Kidney (tissue), 14 donors: Measurements from ENCODE around the gene CTNNAL1. TPM values are rescaled to one million over a fixed set of nuclear protein-coding genes. Genes with fewer than 3 reads are reported as not detected.

Source experiments
- DNase-seq, 5 donors: peaks; one replicate each; pipeline ENCODE4 v3.0.0-alpha.2; 2013 to 2020
- FAIRE-seq: peaks from 2 replicates; lab custom pipeline; 2012; peaks lifted over from hg19 to GRCh38; lab: Jason Lieb, UNC
- H3K27ac ChIP-seq, 2 donors: one replicate each; pipeline ENCODE4 v1.7.0; 2013; ENCODE audit warnings: low read depth in 2 of 2, low read length in 2 of 2, inconsistent platforms in 1 of 2
- H3K27me3 ChIP-seq: one replicate; pipeline ENCODE4 v1.7.1; 2013; ENCODE audit warnings: low read length, inconsistent platforms; ENCODE audit not compliant: control insufficient read depth, insufficient read depth
- H3K36me3 ChIP-seq, 3 donors: one replicate each; pipeline versions ENCODE4 v1.7.0 to v1.7.1; 2013; ENCODE audit warnings: low read length in 3 of 3, control low read depth in 1 of 3, inconsistent platforms in 1 of 3; ENCODE audit not compliant: insufficient read depth in 3 of 3, control insufficient read depth in 2 of 3
- H3K4me1 ChIP-seq, 3 donors: one replicate each; pipeline versions ENCODE4 v1.7.0 to v1.7.1; 2013; ENCODE audit warnings: low read length in 3 of 3, inconsistent platforms in 1 of 3, low read depth in 1 of 3; ENCODE audit not compliant: control insufficient read depth in 2 of 3, insufficient read depth in 2 of 3
- H3K4me3 ChIP-seq, 3 donors: one replicate each; pipeline versions ENCODE4 v1.7.0 to v1.8.1; 2013; ENCODE audit warnings: low read length in 3 of 3, control low read depth in 1 of 3, inconsistent platforms in 1 of 3
- H3K9ac ChIP-seq, 3 donors: one replicate each; pipeline versions ENCODE4 v1.7.0 to v1.7.1; 2013; ENCODE audit warnings: low read length in 3 of 3, control low read depth in 1 of 3, inconsistent platforms in 1 of 3
- H3K9me3 ChIP-seq, 3 donors: one replicate each; pipeline versions ENCODE4 v1.7.0 to v1.7.1; 2013; ENCODE audit warnings: low read length in 3 of 3, control low read depth in 1 of 3, inconsistent platforms in 1 of 3; ENCODE audit not compliant: control insufficient read depth in 2 of 3, insufficient read depth in 1 of 3
- intact Hi-C: fragments of 100-400 bp; cut with DNase I; formaldehyde crosslinking; loops from one replicate; pipeline ENCODE4 v1.11.1; 2022
- polyA plus RNA-seq: library from polyadenylated mRNA; stranded (reverse); fragments of 350-450 nt; fragmentation: Illumina TruSeq; extraction: RNeasy Lipid Tissue Mini Kit (QIAGEN cat#74804); gene quantifications from one replicate; pipeline ENCODE4 v1.2.3, GENCODE V29; 2014; ENCODE audit warnings: low read depth, low replicate concordance; ENCODE audit not compliant: insufficient read depth
- total RNA-seq: library from RNA; stranded (reverse); fragmentation: NEBNext Ultra II Directional; extraction: Animal tissue kit (Norgen Biotek cat#: 25700); gene quantifications from one replicate; pipeline ENCODE4 v1.2.1, GENCODE V29; 2021
- TF ChIP-seq, protein P1 (sequence below): IDR thresholded peaks from 3 replicates; pipeline ENCODE4 v1.5.1; 2012; ENCODE audit warnings: mild to moderate bottlenecking, moderate library complexity, borderline replicate concordance; ENCODE audit not compliant: insufficient read depth; ENCODE audit errors: extremely low read depth
- donor health status: control.
- donor health status: control.
- donor health status: control.
- donor health status: control.
- donor health status: control.
- donor health status: DM: yes; HTN: yes; CAD: no.
- donor health status: Normal renal cell carcinoma (clear cell type).

CTNNAL1 gene
- total and polyA plus RNA-seq, 2 donors from 2014 or later = 38.6 to 54.8 TPM

- intact Hi-C loops = no loop called here
- FAIRE-seq = no peak
Measured at GRCh38 chr9:108934323-108934893, 78.9 kb downstream of the CTNNAL1 start, which contains the start of gene ABITRAM. TSS of gene ABITRAM (plus strand) at chr9:108934400. CDS start at chr9:108934487, 87 bp downstream.

GRCh38 chr9:108933718-108934322 is 79.5 kb downstream of the CTNNAL1 start, which contains the start of gene ELP1:
TSS of gene ELP1 (minus strand) at chr9:108934124. CDS start at chr9:108931146, 2,978 bp downstream.
- Histone ChIP-seq H3K4me1 (peaks cover 8 to 10% (median 9%) of the 10 kb centered on the region in 3 donors), H3K27ac (peak within 1 kb of the TSS; percentile 85 to 95), H3K36me3 (peaks cover under 1 to 3% (median 3%) of the 10 kb centered on the region in 3 donors), H3K4me3 (peak within 1 kb of the TSS; percentile 85 to 100 (median 99)), H3K9me3 (no peaks in the 10 kb centered on the region), H3K9ac (peak within 1 kb of the TSS; percentile 92 to 98 (median 95)), H3K27me3 (no peaks in the 10 kb centered on the region)
- intact Hi-C loops = no loop called here
- TF ChIP-seq, protein P1, sequence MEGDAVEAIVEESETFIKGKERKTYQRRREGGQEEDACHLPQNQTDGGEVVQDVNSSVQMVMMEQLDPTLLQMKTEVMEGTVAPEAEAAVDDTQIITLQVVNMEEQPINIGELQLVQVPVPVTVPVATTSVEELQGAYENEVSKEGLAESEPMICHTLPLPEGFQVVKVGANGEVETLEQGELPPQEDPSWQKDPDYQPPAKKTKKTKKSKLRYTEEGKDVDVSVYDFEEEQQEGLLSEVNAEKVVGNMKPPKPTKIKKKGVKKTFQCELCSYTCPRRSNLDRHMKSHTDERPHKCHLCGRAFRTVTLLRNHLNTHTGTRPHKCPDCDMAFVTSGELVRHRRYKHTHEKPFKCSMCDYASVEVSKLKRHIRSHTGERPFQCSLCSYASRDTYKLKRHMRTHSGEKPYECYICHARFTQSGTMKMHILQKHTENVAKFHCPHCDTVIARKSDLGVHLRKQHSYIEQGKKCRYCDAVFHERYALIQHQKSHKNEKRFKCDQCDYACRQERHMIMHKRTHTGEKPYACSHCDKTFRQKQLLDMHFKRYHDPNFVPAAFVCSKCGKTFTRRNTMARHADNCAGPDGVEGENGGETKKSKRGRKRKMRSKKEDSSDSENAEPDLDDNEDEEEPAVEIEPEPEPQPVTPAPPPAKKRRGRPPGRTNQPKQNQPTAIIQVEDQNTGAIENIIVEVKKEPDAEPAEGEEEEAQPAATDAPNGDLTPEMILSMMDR = no peak
- FAIRE-seq (no peak), DNase-seq (peak; percentile 95 to 98 (median 97))

More at GRCh38 chr9:108934323-108934893, 78.9 kb downstream of the CTNNAL1 start, which contains the start of gene ABITRAM:
- Histone ChIP-seq H3K4me1 (peaks cover 8 to 10% (median 9%) of the 10 kb centered on the region in 3 donors), H3K4me3 (peak within 1 kb of the TSS; percentile 85 to 100 (median 99)), H3K9ac (peak within 1 kb of the TSS; percentile 92 to 98 (median 95)), H3K36me3 (peaks cover 0 to 2% (median 1%) of the 10 kb centered on the region in 3 donors), H3K9me3 (no peaks in the 10 kb centered on the region), H3K27me3 (no peaks in the 10 kb centered on the region), H3K27ac (peak within 1 kb of the TSS; percentile 85 to 95)
- TF ChIP-seq, protein P1 = no peak
- DNase-seq = peak in 3 of 5 donors; percentile 93 to 95 (median 93)

DNA sequence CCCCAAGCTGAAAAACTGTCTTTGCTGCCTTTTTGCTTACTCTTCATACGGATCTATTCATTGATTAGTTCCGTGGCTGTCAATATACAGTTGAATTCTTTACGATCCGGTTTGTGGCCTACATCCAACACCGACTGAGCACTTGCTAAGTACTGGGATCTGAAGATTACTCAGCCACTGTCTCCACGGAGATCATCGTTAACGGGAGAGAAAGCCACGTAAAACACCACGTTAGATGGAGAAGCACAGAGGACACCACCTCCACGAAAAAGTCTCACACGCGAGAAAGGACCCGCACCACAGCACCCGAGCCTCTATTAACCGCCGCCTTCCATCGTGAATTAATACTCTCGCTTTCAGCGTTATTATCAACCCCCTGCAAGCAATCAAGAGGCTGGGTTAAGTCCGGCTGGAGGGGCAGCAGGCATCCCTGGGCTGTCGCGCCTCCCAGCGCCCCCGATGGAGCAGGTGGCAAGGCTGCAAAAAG is 80.0 kb downstream of the CTNNAL1 start:
- Histone ChIP-seq H3K4me3 (peak overlapping the region; percentile 85 to 100 (median 99)), H3K9me3 (no peaks in the 10 kb centered on the region), H3K36me3 (peaks cover 5 to 9% (median 6%) of the 10 kb centered on the region in 3 donors), H3K27me3 (no peaks in the 10 kb centered on the region), H3K4me1 (peaks cover 8 to 10% (median 9%) of the 10 kb centered on the region in 3 donors), H3K9ac (peak overlapping the region; percentile 87 to 95 (median 92)), H3K27ac (peak overlapping the region; percentile 85 to 95)
- no peak for DNase-seq
- intact Hi-C loops = no loop called here
- TF ChIP-seq, protein P1 = no peak
- FAIRE-seq = no peak
